ENCODE data around the gene DTX1. TPM values are rescaled to one million over a fixed set of nuclear protein-coding genes. Genes with fewer than 3 reads are reported as not detected.

DTX1 gene
- total and polyA plus RNA-seq, 2 of the 8 experiments (the other 6 are each of a cell fraction or from before 2014, with no cell fraction given), result 4.7 to 6.9 TPM

DNA sequence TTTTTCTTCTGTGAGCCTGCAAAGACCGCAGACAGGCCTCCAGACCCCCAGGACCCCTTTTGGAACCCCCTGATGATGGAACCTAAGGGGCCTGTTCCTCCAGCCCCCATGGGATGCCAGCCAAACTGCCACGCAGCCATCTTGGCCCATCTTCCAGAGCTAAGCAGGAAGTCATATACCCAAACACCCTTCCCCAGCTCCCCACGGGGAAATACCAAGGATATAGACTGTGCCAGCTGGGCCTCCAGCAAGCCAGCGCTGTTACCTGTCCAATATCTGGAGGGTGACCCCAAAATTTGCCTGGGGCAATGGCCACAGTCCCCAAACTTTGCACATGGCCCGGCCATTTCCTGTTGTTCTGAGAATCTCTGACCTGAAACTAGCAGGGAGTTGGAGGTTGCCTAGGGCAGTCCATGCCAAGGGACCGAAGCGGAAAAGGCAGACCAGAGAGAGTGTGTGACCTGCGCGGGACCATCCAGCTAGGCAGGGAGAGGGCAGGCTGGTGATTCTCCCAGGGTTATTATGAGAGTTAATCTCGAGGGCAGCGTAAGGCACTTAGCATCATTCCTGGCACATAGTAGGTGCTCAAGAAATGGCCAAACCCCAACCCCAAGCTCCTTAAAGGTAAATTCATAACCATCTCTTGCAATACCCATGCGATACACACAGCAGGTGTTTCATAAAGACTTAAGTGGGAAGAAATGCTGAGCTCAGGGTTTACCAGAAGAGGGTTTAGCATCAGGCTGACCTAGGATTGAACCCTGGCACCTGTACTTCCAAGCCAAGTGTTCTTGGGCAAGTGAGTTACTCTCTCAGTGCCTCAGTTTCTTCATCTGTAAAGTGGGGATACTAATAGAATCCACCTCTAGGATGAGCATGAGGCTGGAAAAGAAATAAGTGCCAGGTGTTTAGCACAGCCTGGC is 81.6 kb downstream of the DTX1 start:
- no peak for DNase-seq (ENCODE audit: low read depth in 1 of 2, low spot score in 2 of 2)
- H2AK5ac ChIP-seq (ENCODE audit: low read depth, low read length), result no peak overlapping the region
- H3K9me3 ChIP-seq (ENCODE audit: insufficient read depth in 2 of 2, low read depth in 1 of 2, low read length in 1 of 2), result no peaks in the 10 kb centered on the region
- no peaks in the 10 kb centered on the region for H3K79me2 ChIP-seq (ENCODE audit: control insufficient read depth in 1 of 2, insufficient read depth in 2 of 2, low read length in 2 of 2)
- H3K36me3 ChIP-seq (ENCODE audit: control insufficient read depth in 2 of 4, insufficient read depth in 4 of 4, low read length in 3 of 4), result no peaks in the 10 kb centered on the region
- H4K8ac ChIP-seq (ENCODE audit: extremely low read depth, insufficient read depth, low read length), result no peak overlapping the region
- H3K23me2 ChIP-seq (ENCODE audit: low read depth, low read length), result peaks cover 12% of the 10 kb centered on the region; the same call in 1 of the 2 replicates
- H3K23ac ChIP-seq (ENCODE audit: insufficient read length), result no peak overlapping the region
- H3K14ac ChIP-seq (ENCODE audit: insufficient read length), result no peak overlapping the region
- no peaks in the 10 kb centered on the region for H4K20me1 ChIP-seq (replicated peaks in 1 of 2; ENCODE audit: control insufficient read depth in 1 of 2, insufficient read depth in 2 of 2, low read length in 2 of 2)
- FAIRE-seq, result no peak
- no peaks in the 10 kb centered on the region for H3K79me1 ChIP-seq (ENCODE audit: low read depth, low read length)
- no peak overlapping the region for H2BK5ac ChIP-seq (ENCODE audit: low read depth, low read length)
- H3K27ac ChIP-seq (ENCODE audit: low read depth, low read length), result no peak overlapping the region
- no peak overlapping the region for H3K4me2 ChIP-seq (ENCODE audit: insufficient read depth in 1 of 2, low read depth in 2 of 2, low read length in 2 of 2)
- no peak overlapping the region for H4K91ac ChIP-seq (replicated peaks; ENCODE audit: insufficient read length, low read length)
- no peak overlapping the region for H2BK20ac ChIP-seq (ENCODE audit: low read length)
- no peak overlapping the region for H3K4me3 ChIP-seq (ENCODE audit: extremely low read depth in 1 of 4, insufficient read depth in 2 of 4, low read depth in 3 of 4, low read length in 4 of 4)
- ChIA-PET POLR2A (ENCODE audit: partially characterized antibody) (interaction anchor here (1.0 to 3.0 kb wide), 3 partner anchors 12 to 18 kb away, joined by 3 to 12 read pairs (median 4); partner anchors contain the start of gene CFAP73), CTCF (ENCODE audit: partially characterized antibody) (interaction anchor here (1.0 to 7.8 kb wide), 13 partner anchors 11 to 145 kb away, joined by 3 to 36 read pairs (median 4); partner anchors contain the start of gene CFAP73)
- no peak overlapping the region for H4K5ac ChIP-seq (ENCODE audit: insufficient read length, low read depth, low read length)
- 86% methylated on average over 12 of the region's 12 CpGs; no CpG with 5 or more reads in 1 of the 2 experiments for WGBS, 2 experiments (ENCODE audit: extremely low coverage in 1 of 2, insufficient coverage in 1 of 2, insufficient read length in 1 of 2, insufficient replicate concordance in 2 of 2, low coverage in 1 of 2, low lambda C conversion rate in 2 of 2, missing lambda C conversion rate in 1 of 2)
- no peak overlapping the region for H3K9ac ChIP-seq (replicated peaks in 1 of 4; ENCODE audit: extremely low read depth in 1 of 4, low read depth in 3 of 4, low read length in 3 of 4)
- H3K18ac ChIP-seq (ENCODE audit: extremely low read depth, low read length), result no peak overlapping the region
- H2BK15ac ChIP-seq (ENCODE audit: low read length), result no peak overlapping the region
- H2AFZ ChIP-seq (ENCODE audit: low read length), result no peak overlapping the region
- no peak overlapping the region for H3K56ac ChIP-seq (replicated peaks; ENCODE audit: insufficient read length, low read depth, low read length)
- peaks cover 0 to 13% (median 6%) of the 10 kb centered on the region in 4 experiments; a peak in 5 of 7 replicates for H3K27me3 ChIP-seq (replicated peaks in 1 of 4; ENCODE audit: control insufficient read depth in 3 of 4, extremely low read depth in 1 of 4, insufficient read depth in 3 of 4, low read length in 3 of 4)
- no peak overlapping the region for H3K4ac ChIP-seq (replicated peaks; ENCODE audit: insufficient read length, low read depth, low read length)
- H2BK120ac ChIP-seq (replicated peaks; ENCODE audit: low read depth, low read length), result no peak overlapping the region
- no peak overlapping the region for H2BK12ac ChIP-seq (ENCODE audit: low read depth, low read length)
- H3K4me1 ChIP-seq (replicated peaks in 1 of 4; ENCODE audit: control insufficient read depth in 3 of 4, insufficient read depth in 4 of 4, low read length in 3 of 4), result peaks cover 0 to 18% (median 8%) of the 10 kb centered on the region in 4 experiments; a peak in 6 of 7 replicates
- TF ChIP-seq SIRT6 (IDR thresholded peaks at IDR 0.05; ENCODE audit: low read length) (no peak), BRCA1 (IDR thresholded peaks at IDR 0.05; ENCODE audit: low read depth, low read length) (no peak), SP4 (IDR thresholded peaks at IDR 0.05; ENCODE audit: low read length) (no peak), CBX8 (IDR thresholded peaks at IDR 0.05; ENCODE audit: borderline replicate concordance, low read depth, low read length) (no peak), HDAC2 (IDR thresholded peaks at IDR 0.05; ENCODE audit: borderline replicate concordance in 1 of 2, low read depth in 2 of 2, low read length in 2 of 2) (no peak), JUN (IDR thresholded peaks at IDR 0.05; ENCODE audit: low read depth, low read length) (no peak), RNF2 (IDR thresholded peaks at IDR 0.05; ENCODE audit: borderline replicate concordance, low read depth, low read length, missing control alignments, poor library complexity, severe bottlenecking) (no peak), POU5F1 (IDR thresholded peaks at IDR 0.05; ENCODE audit: low read depth, low read length) (no peak), CREB1 (IDR thresholded peaks at IDR 0.05) (no peak), YY1 (IDR thresholded peaks at IDR 0.05; ENCODE audit: low read depth, low read length) (no peak), RFX5 (IDR thresholded peaks at IDR 0.05; ENCODE audit: borderline replicate concordance, low read depth, low read length) (no peak), TCF12 (IDR thresholded peaks at IDR 0.05; ENCODE audit: low read depth, low read length) (no peak)
